GM23248 (cell line): ENCODE measurements around the gene NR2F2.

Experiments used
- EZH2 ChIP-seq: fragments of 200-600 bp; sonication (generic); IDR thresholded peaks from 2 replicates; pipeline ENCODE4 v1.6.1; 2018; ENCODE audit warnings: antibody characterized with exemption, mild to moderate bottlenecking; ENCODE audit not compliant: insufficient read depth, poor library complexity, severe bottlenecking
- EZH2phosphoT487 ChIP-seq: fragments of 200-600 bp; sonication (generic); IDR thresholded peaks from 2 replicates; pipeline ENCODE4 v1.6.1; 2018; ENCODE audit warnings: antibody characterized with exemption, moderate library complexity, mild to moderate bottlenecking, low read depth; ENCODE audit not compliant: insufficient read depth

- TF ChIP-seq EZH2 (no peak), EZH2phosphoT487 (no peak)
Observed at GRCh38 chr15:96341513-96342405, 11.3 kb downstream of the NR2F2 start.
